T-cell (primary cell): Measurements from ENCODE around the gene SLC28A3. TPM values are rescaled to one million over a fixed set of nuclear protein-coding genes. Genes with fewer than 3 reads are reported as not detected.

ENCODE experiments used
- ATAC-seq, 4 experiments: fragments of 200-7000 bp in 3 of 4; fragments of 150-1000 bp in 1 of 4; cut with Tn5 transposase; replicated peaks in 1 of 4; 1 replicate in 3 of 4; 2 replicates in 1 of 4; pipeline ENCODE4 v1.10.0; 2021; ENCODE audit warnings: moderate library complexity in 3 of 4, mild to moderate bottlenecking in 2 of 4, moderate number of reproducible peaks in 1 of 4
- CTCF ChIA-PET, 2 donors: fragments of 300-600 bp; sonication (Branson Sonifier 250); formaldehyde crosslinking; loops; one replicate each; lab custom pipeline; 2022; ENCODE audit warnings: antibody characterized with exemption in 2 of 2; lab: Charles Lee
- POLR2A ChIA-PET, 2 donors: fragments of 300-600 bp; sonication (Branson Sonifier 250); formaldehyde crosslinking; loops; one replicate each; lab custom pipeline; 2022; ENCODE audit warnings: antibody characterized with exemption in 2 of 2; lab: Charles Lee
- DNase-seq, 35 experiments: peaks; one replicate each; pipeline versions ENCODE4 v3.0.0 to v3.0.0-alpha.2; 2013 to 2023
- H3K27ac ChIP-seq: one replicate; pipeline ENCODE4 v1.5.1; 2013; ENCODE audit warnings: low read length
- H3K27me3 ChIP-seq, 2 experiments: replicated peaks in 1 of 2; 1 replicate in 1 of 2; 2 replicates in 1 of 2; pipeline versions ENCODE4 v1.6.1 to v1.7.0; 2013; ENCODE audit warnings: low read length in 1 of 2, mixed read lengths in 1 of 2; ENCODE audit not compliant: control insufficient read depth in 2 of 2, insufficient read depth in 2 of 2; ENCODE audit errors: extremely low read depth in 1 of 2
- H3K36me3 ChIP-seq, 2 donors: 1 replicate in 1 of 2; 2 replicates in 1 of 2; pipeline versions ENCODE4 v1.6.1 to v1.7.0; 2013; ENCODE audit warnings: low read length in 1 of 2; ENCODE audit not compliant: control insufficient read depth in 2 of 2, insufficient read depth in 1 of 2; ENCODE audit errors: extremely low read depth in 1 of 2
- H3K4me1 ChIP-seq, 2 experiments: 1 replicate in 1 of 2; 2 replicates in 1 of 2; pipeline versions ENCODE4 v1.6.1 to v1.7.0; 2013; ENCODE audit warnings: low read length in 2 of 2, mixed read lengths in 1 of 2; ENCODE audit not compliant: insufficient read depth in 2 of 2, control insufficient read depth in 1 of 2; ENCODE audit errors: extremely low read depth in 1 of 2
- H3K4me3 ChIP-seq, 2 donors: 1 replicate in 1 of 2; 2 replicates in 1 of 2; pipeline versions ENCODE4 v1.5.1 to v1.7.0; 2013; ENCODE audit warnings: mild to moderate bottlenecking in 2 of 2, low read length in 1 of 2, moderate library complexity in 1 of 2; ENCODE audit not compliant: control insufficient read depth in 1 of 2; ENCODE audit errors: extremely low read depth in 1 of 2
- H3K9me3 ChIP-seq: 2 replicates; pipeline ENCODE4 v1.7.0; 2013
- H3K27ac Mint-ChIP-seq, 2 donors: one replicate each; pipeline ENCODE4 v1.8.0; 2020 to 2021; ENCODE audit warnings: mild to moderate bottlenecking in 2 of 2, mixed read lengths in 2 of 2
- H3K27me3 Mint-ChIP-seq, 2 donors: one replicate each; pipeline ENCODE4 v1.8.0; 2021 to 2022; ENCODE audit warnings: mixed read lengths in 2 of 2
- H3K36me3 Mint-ChIP-seq: one replicate; pipeline ENCODE4 v1.8.0; 2021; ENCODE audit warnings: mixed read lengths
- H3K4me1 Mint-ChIP-seq, 3 donors: one replicate each; pipeline ENCODE4 v1.8.0; 2020 to 2022; ENCODE audit warnings: mixed read lengths in 3 of 3, mild to moderate bottlenecking in 1 of 3
- H3K4me3 Mint-ChIP-seq, 3 donors: one replicate each; pipeline ENCODE4 v1.8.0; 2020 to 2022; ENCODE audit warnings: mild to moderate bottlenecking in 3 of 3, mixed read lengths in 3 of 3, moderate library complexity in 3 of 3
- H3K9me3 Mint-ChIP-seq, 3 donors: one replicate each; pipeline ENCODE4 v1.8.0; 2020 to 2022; ENCODE audit warnings: mixed read lengths in 3 of 3
- WGBS: methylation state at CpG from one replicate; pipeline ENCODE4 v1.1.5; 2013; ENCODE audit warnings: missing lambda C conversion rate; ENCODE audit not compliant: insufficient coverage; 5-methylcytosine and 5-hydroxymethylcytosine counted together
- total RNA-seq, 35 experiments: library from RNA in 6 of 35; stranded (reverse) in 6 of 35; fragments of 120-200 nt in 1 of 35; gene quantifications; one replicate each; pipeline versions ENCODE4 v1.2.1 to v1.2.4 and lab custom pipeline; 2013 to 2026

The SLC28A3 gene
- total RNA-seq, 5 donors from 2014 or later (not counting 1 experiment from before 2014, with no cell fraction given) = not detected

- 85% methylated on average over 2 of the region's 3 CpGs for WGBS
- H3K36me3 Mint-ChIP-seq = no peaks in the 10 kb centered on the region
- ChIA-PET POLR2A (no interaction called here), CTCF (no interaction called here)
- H3K4me3 Mint-ChIP-seq = no peak overlapping the region
- H3K4me3 ChIP-seq = no peak overlapping the region
- H3K36me3 ChIP-seq = no peaks in the 10 kb centered on the region
- H3K9me3 Mint-ChIP-seq = no peaks in the 10 kb centered on the region
- DNase-seq (no peak), ATAC-seq (no peak)
- H3K27me3 ChIP-seq = peaks cover 0 to 3% of the 10 kb centered on the region in 2 experiments
- H3K4me1 Mint-ChIP-seq = no peaks in the 10 kb centered on the region
- H3K27ac ChIP-seq = no peak overlapping the region
- H3K9me3 ChIP-seq = no peaks in the 10 kb centered on the region
- H3K27ac Mint-ChIP-seq = no peak overlapping the region
- no peaks in the 10 kb centered on the region for H3K27me3 Mint-ChIP-seq
- H3K4me1 ChIP-seq = no peaks in the 10 kb centered on the region
Measured at GRCh38 chr9:84357275-84357674, 16.7 kb upstream of the SLC28A3 start.

GRCh38 chr9:84354035-84354434 is 13.5 kb upstream of the SLC28A3 start:
- Mint-ChIP-seq H3K4me1 (no peaks in the 10 kb centered on the region), H3K27me3 (no peaks in the 10 kb centered on the region), H3K36me3 (no peaks in the 10 kb centered on the region), H3K4me3 (no peak overlapping the region), H3K9me3 (peaks cover 0 to under 1% (median 0%) of the 10 kb centered on the region in 3 donors), H3K27ac (no peak overlapping the region)
- H3K27me3 ChIP-seq = peaks cover 0 to 3% of the 10 kb centered on the region in 2 experiments
- H3K27ac ChIP-seq = no peak overlapping the region
- POLR2A ChIA-PET = no interaction called here
- ATAC-seq = no peak
- no peaks in the 10 kb centered on the region for H3K4me1 ChIP-seq
- CTCF ChIA-PET = no interaction called here
- no peak overlapping the region for H3K4me3 ChIP-seq
- H3K9me3 ChIP-seq = no peaks in the 10 kb centered on the region
- no peaks in the 10 kb centered on the region for H3K36me3 ChIP-seq
- no peak for DNase-seq
- WGBS = no CpG with 5 or more reads among the region's 1 CpG

GRCh38 chr9:84349671-84350070 is 9.1 kb upstream of the SLC28A3 start:
- Histone ChIP-seq H3K27me3 (peaks cover 0 to 3% of the 10 kb centered on the region in 2 experiments), H3K27ac (no peak overlapping the region), H3K9me3 (no peaks in the 10 kb centered on the region), H3K4me1 (no peaks in the 10 kb centered on the region), H3K4me3 (no peak overlapping the region), H3K36me3 (no peaks in the 10 kb centered on the region)
- Mint-ChIP-seq H3K4me1 (no peaks in the 10 kb centered on the region), H3K36me3 (no peaks in the 10 kb centered on the region), H3K4me3 (no peak overlapping the region), H3K27ac (no peak overlapping the region), H3K27me3 (peaks cover 3 to 9% of the 10 kb centered on the region in 2 donors), H3K9me3 (peaks cover 0 to 8% (median 0%) of the 10 kb centered on the region in 3 donors)
- ATAC-seq (no peak), DNase-seq (no peak)
- POLR2A ChIA-PET = no interaction called here
- WGBS = no CpG with 5 or more reads among the region's 1 CpG
- CTCF ChIA-PET = no interaction called here

- Mint-ChIP-seq H3K9me3 (no peaks in the 10 kb centered on the region), H3K36me3 (no peaks in the 10 kb centered on the region), H3K27me3 (peaks cover 4 to 13% of the 10 kb centered on the region in 2 donors), H3K27ac (no peak overlapping the region), H3K4me1 (no peaks in the 10 kb centered on the region), H3K4me3 (no peak overlapping the region)
- no peaks in the 10 kb centered on the region for H3K36me3 ChIP-seq
- ATAC-seq (no peak), DNase-seq (no peak)
- ChIA-PET CTCF (interaction anchor here in 1 of 2 donors (1.0 kb wide), 1 partner anchor 54 kb away, joined by 3 read pairs; no protein-coding TSS in a partner anchor), POLR2A (no interaction called here)
- H3K4me1 ChIP-seq = no peaks in the 10 kb centered on the region
- H3K9me3 ChIP-seq = no peaks in the 10 kb centered on the region
- H3K27me3 ChIP-seq = peaks cover 0 to 4% of the 10 kb centered on the region in 2 experiments
- no CpG with 5 or more reads among the region's 6 CpGs for WGBS
- no peak overlapping the region for H3K4me3 ChIP-seq
- H3K27ac ChIP-seq = no peak overlapping the region
Measured at GRCh38 chr9:84343111-84343521, 2.6 kb upstream of the SLC28A3 start.

GRCh38 chr9:84339962-84340361 is 596 bp downstream of the SLC28A3 start:
- ChIA-PET POLR2A (no interaction called here), CTCF (interaction anchor here in 1 of 2 donors (0.5 kb wide), 1 partner anchor 21 kb away, joined by 4 read pairs; no protein-coding TSS in a partner anchor)
- Mint-ChIP-seq H3K4me3 (no peak overlapping the region), H3K27ac (no peak overlapping the region), H3K9me3 (no peaks in the 10 kb centered on the region), H3K27me3 (peaks cover 3 to 6% of the 10 kb centered on the region in 2 donors), H3K4me1 (no peaks in the 10 kb centered on the region), H3K36me3 (no peaks in the 10 kb centered on the region)
- H3K4me1 ChIP-seq = no peaks in the 10 kb centered on the region
- no peaks in the 10 kb centered on the region for H3K9me3 ChIP-seq
- DNase-seq (no peak), ATAC-seq (no peak)
- no CpG with 5 or more reads among the region's 4 CpGs for WGBS
- peaks cover 0 to 7% of the 10 kb centered on the region in 2 experiments for H3K27me3 ChIP-seq
- no peak overlapping the region for H3K27ac ChIP-seq
- no peaks in the 10 kb centered on the region for H3K36me3 ChIP-seq
- H3K4me3 ChIP-seq = no peak overlapping the region

GRCh38 chr9:84339503-84339902 is 1.1 kb downstream of the SLC28A3 start:
- H3K36me3 Mint-ChIP-seq = no peaks in the 10 kb centered on the region

More at GRCh38 chr9:84339503-84339902, 1.1 kb downstream of the SLC28A3 start:
- peaks cover 0 to 5% of the 10 kb centered on the region in 2 donors for H3K27me3 Mint-ChIP-seq
- WGBS = 100% methylated on average over 1 of the region's 3 CpGs
- no peak overlapping the region for H3K4me3 Mint-ChIP-seq
- Histone ChIP-seq H3K27me3 (peaks cover 0 to 7% of the 10 kb centered on the region in 2 experiments), H3K4me3 (no peak overlapping the region), H3K27ac (no peak overlapping the region), H3K36me3 (no peaks in the 10 kb centered on the region), H3K9me3 (no peaks in the 10 kb centered on the region), H3K4me1 (no peaks in the 10 kb centered on the region)
- no peak for ATAC-seq
- H3K9me3 Mint-ChIP-seq = no peaks in the 10 kb centered on the region
- no peak overlapping the region for H3K27ac Mint-ChIP-seq
- DNase-seq = no peak
- CTCF ChIA-PET = no interaction called here
- POLR2A ChIA-PET = no interaction called here
- H3K4me1 Mint-ChIP-seq = no peaks in the 10 kb centered on the region
